ENCODE data around the gene C2orf42.
A peak's percentile ranks its signal among the peaks of the same experiment; 100 is the strongest.

The C2orf42 gene

GRCh38 chr2:70214365-70214764 lies 23.5 kb upstream of the C2orf42 start:
- CTCF ChIA-PET: no interaction called here
- no peak overlapping the region for H3K27ac ChIP-seq

GRCh38 chr2:70212298-70212932 lies 21.6 kb upstream of the C2orf42 start:
- H3K27ac ChIP-seq: no peak overlapping the region
- DNase-seq (ENCODE audit: low spot score): no peak
- POLR2A ChIA-PET (ENCODE audit: low non-redundant PET): no interaction called here
- CTCF ChIA-PET: no interaction called here
- TF ChIP-seq, protein P1, sequence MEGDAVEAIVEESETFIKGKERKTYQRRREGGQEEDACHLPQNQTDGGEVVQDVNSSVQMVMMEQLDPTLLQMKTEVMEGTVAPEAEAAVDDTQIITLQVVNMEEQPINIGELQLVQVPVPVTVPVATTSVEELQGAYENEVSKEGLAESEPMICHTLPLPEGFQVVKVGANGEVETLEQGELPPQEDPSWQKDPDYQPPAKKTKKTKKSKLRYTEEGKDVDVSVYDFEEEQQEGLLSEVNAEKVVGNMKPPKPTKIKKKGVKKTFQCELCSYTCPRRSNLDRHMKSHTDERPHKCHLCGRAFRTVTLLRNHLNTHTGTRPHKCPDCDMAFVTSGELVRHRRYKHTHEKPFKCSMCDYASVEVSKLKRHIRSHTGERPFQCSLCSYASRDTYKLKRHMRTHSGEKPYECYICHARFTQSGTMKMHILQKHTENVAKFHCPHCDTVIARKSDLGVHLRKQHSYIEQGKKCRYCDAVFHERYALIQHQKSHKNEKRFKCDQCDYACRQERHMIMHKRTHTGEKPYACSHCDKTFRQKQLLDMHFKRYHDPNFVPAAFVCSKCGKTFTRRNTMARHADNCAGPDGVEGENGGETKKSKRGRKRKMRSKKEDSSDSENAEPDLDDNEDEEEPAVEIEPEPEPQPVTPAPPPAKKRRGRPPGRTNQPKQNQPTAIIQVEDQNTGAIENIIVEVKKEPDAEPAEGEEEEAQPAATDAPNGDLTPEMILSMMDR (conservative IDR thresholded peaks at IDR 0.05; ENCODE audit: low read depth): no peak

More at GRCh38 chr2:70214365-70214764, 23.5 kb upstream of the C2orf42 start:
- DNase-seq (ENCODE audit: low spot score): no peak
- POLR2A ChIA-PET (ENCODE audit: low non-redundant PET): no interaction called here
- TF ChIP-seq, protein P1 (conservative IDR thresholded peaks at IDR 0.05; ENCODE audit: low read depth): no peak

GRCh38 chr2:70211595-70211994 lies 20.8 kb upstream of the C2orf42 start:
- no peak for DNase-seq (ENCODE audit: low spot score)
- TF ChIP-seq, protein P1 (conservative IDR thresholded peaks at IDR 0.05; ENCODE audit: low read depth): no peak
- POLR2A ChIA-PET (ENCODE audit: low non-redundant PET): no interaction called here
- CTCF ChIA-PET: no interaction called here
- H3K27ac ChIP-seq: no peak overlapping the region

GRCh38 chr2:70204452-70204851 lies 13.6 kb upstream of the C2orf42 start:
- POLR2A ChIA-PET (ENCODE audit: low non-redundant PET): no interaction called here
- no peak for DNase-seq (ENCODE audit: low spot score)
- CTCF ChIA-PET: no interaction called here

GRCh38 chr2:70203086-70203485 lies 12.3 kb upstream of the C2orf42 start:
- H3K27ac ChIP-seq: peak overlapping the region; percentile 4; the same call in 1 of the 2 replicates
- ChIA-PET CTCF (no interaction called here), POLR2A (ENCODE audit: low non-redundant PET) (no interaction called here)
- no peak for DNase-seq (ENCODE audit: low spot score)
- TF ChIP-seq, protein P1 (conservative IDR thresholded peaks at IDR 0.05; ENCODE audit: low read depth): no peak

More at GRCh38 chr2:70204452-70204851, 13.6 kb upstream of the C2orf42 start:
- H3K27ac ChIP-seq: no peak overlapping the region
- TF ChIP-seq, protein P1 (conservative IDR thresholded peaks at IDR 0.05; ENCODE audit: low read depth): no peak

DNA sequence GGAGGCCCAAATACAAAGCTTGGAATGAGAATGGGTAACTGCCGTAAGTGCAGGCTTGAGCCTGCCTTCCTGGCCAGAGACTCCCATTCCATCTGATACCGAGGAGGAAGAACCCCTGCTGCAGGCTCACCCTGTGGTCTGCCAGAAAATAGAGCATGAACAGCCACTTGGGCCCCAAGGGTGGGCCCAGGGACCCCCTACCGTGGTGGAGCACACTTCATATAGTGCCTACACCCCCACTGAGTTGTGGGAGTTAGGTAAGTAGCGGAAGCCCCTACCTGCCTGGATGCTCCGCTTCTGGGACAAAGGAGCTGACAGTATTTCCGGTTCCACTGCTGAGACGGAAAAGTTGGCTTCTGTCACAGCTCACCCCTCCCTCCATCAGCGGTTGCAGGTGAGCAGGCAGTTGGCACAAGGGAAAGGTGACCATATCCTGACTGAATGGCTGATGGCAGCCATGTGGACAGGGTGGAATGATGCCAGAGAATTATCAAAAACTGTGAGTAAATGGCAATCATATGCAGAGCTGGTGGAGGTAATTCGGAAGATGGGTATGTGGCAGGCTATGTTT lies 11.5 kb upstream of the C2orf42 start:
- H3K27ac ChIP-seq: peak overlapping the region; percentile 4; the same call in 1 of the 2 replicates
- TF ChIP-seq, protein P1 (conservative IDR thresholded peaks at IDR 0.05; ENCODE audit: low read depth): no peak
- ChIA-PET CTCF (interaction anchor here (0.5 kb wide), 1 partner anchor 9 kb away, joined by 3 read pairs; no protein-coding TSS in a partner anchor), POLR2A (ENCODE audit: low non-redundant PET) (interaction anchor here (0.6 kb wide), 1 partner anchor 14 kb away, joined by 3 read pairs; no protein-coding TSS in a partner anchor)
- no peak for DNase-seq (ENCODE audit: low spot score)
